A673 (cell line): Measurements from ENCODE around the gene CARS1.

Source experiments
- CTCF ChIP-seq: fragments of 300-800, 200-600 bp; sonication (generic); conservative IDR thresholded peaks from 2 replicates; pipeline ENCODE4 v1.5.1; 2017; ENCODE audit warnings: low read depth, mild to moderate bottlenecking, antibody characterized with exemption, low read length, moderate library complexity, mixed read lengths
- EZH2 ChIP-seq: fragments of 200-600 bp; sonication (generic); IDR thresholded peaks from 2 replicates; pipeline ENCODE4 v1.6.1; 2017; ENCODE audit warnings: borderline replicate concordance, low read depth, mild to moderate bottlenecking, mixed read lengths, antibody characterized with exemption, low read length; ENCODE audit not compliant: poor library complexity, severe bottlenecking

- TF ChIP-seq CTCF (no peak), EZH2 (no peak)
Measured at GRCh38 chr11:3008746-3009336, 48.4 kb downstream of the CARS1 start.
